B cell (primary cell): ENCODE results near the gene ZWILCH. TPM values are rescaled to one million over a fixed set of nuclear protein-coding genes. Genes with fewer than 3 reads are reported as not detected.
A peak's percentile ranks its signal among the peaks of the same experiment; 100 is the strongest.

Experiments
- ATAC-seq: fragments of 200-7000 bp; cut with Tn5 transposase; one replicate; pipeline ENCODE4 v1.10.0; 2021; ENCODE audit warnings: low read depth, mild to moderate bottlenecking, moderate number of reproducible peaks, moderate library complexity
- CTCF ChIA-PET: fragments of 350-600 bp; sonication (Branson Sonifier 250); formaldehyde crosslinking; loops from one replicate; lab custom pipeline; 2021; ENCODE audit warnings: antibody characterized with exemption, inconsistent platforms; lab: Charles Lee
- POLR2A ChIA-PET: fragments of 350-600 bp; sonication (Branson Sonifier 250); formaldehyde crosslinking; loops from one replicate; lab custom pipeline; 2021; ENCODE audit warnings: antibody characterized with exemption; lab: Charles Lee
- DNase-seq: peaks from one replicate; pipeline ENCODE4 v3.0.0; 2013
- H2AFZ ChIP-seq: 2 replicates; pipeline ENCODE4 v1.6.1; 2012; ENCODE audit warnings: mild to moderate bottlenecking, low read depth, low read length; ENCODE audit not compliant: insufficient read depth, poor library complexity, severe bottlenecking
- H3K27ac ChIP-seq, 2 donors: 1 replicate in 1 of 2; 2 replicates in 1 of 2; pipeline ENCODE4 v1.5.1; 2012 to 2013; ENCODE audit warnings: low read length in 2 of 2, mild to moderate bottlenecking in 2 of 2, moderate library complexity in 1 of 2
- H3K27me3 ChIP-seq, 4 experiments: fragments of 200-600 bp in 1 of 4; sonication (generic) in 1 of 4; replicated peaks in 1 of 4; 1 replicate in 2 of 4; 2 replicates in 2 of 4; pipeline versions ENCODE4 v1.6.1 to v1.7.0; 2013 to 2016; ENCODE audit warnings: low read length in 3 of 4, mild to moderate bottlenecking in 2 of 4, mixed read lengths in 1 of 4, moderate library complexity in 1 of 4; ENCODE audit not compliant: insufficient read depth in 4 of 4, control insufficient read depth in 3 of 4; ENCODE audit errors: control extremely low read depth in 1 of 4
- H3K36me3 ChIP-seq, 2 experiments: replicated peaks in 1 of 2; 1 replicate in 1 of 2; 2 replicates in 1 of 2; pipeline versions ENCODE4 v1.6.1 to v1.7.1; 2013; ENCODE audit warnings: low read length in 1 of 2; ENCODE audit not compliant: insufficient read depth in 2 of 2, control insufficient read depth in 1 of 2; ENCODE audit errors: control extremely low read depth in 1 of 2, extremely low read depth in 1 of 2
- H3K4me1 ChIP-seq, 2 donors: fragments of 200-600 bp in 1 of 2; sonication (generic) in 1 of 2; 1 replicate in 1 of 2; 2 replicates in 1 of 2; pipeline versions ENCODE4 v1.5.1 to v1.6.1; 2013 to 2017; ENCODE audit warnings: low read length in 2 of 2; ENCODE audit not compliant: control insufficient read depth in 2 of 2, insufficient read depth in 2 of 2
- H3K4me2 ChIP-seq: replicated peaks from 2 replicates; pipeline ENCODE3; 2012; ENCODE audit warnings: mild to moderate bottlenecking, low read depth, low read length; ENCODE audit not compliant: poor library complexity, severe bottlenecking
- H3K4me3 ChIP-seq, 5 experiments: fragments of 200-600 bp in 1 of 5; sonication (generic) in 1 of 5; 1 replicate in 3 of 5; 2 replicates in 2 of 5; pipeline versions ENCODE4 v1.5.1 to v1.7.0; 2011 to 2016; ENCODE audit warnings: low read length in 4 of 5, mild to moderate bottlenecking in 4 of 5, low read depth in 2 of 5, control low read depth in 1 of 5, moderate library complexity in 1 of 5; ENCODE audit not compliant: insufficient read depth in 1 of 5; ENCODE audit errors: control extremely low read depth in 1 of 5, extremely low read depth in 1 of 5
- H3K79me2 ChIP-seq: fragments of 200-600 bp; sonication (generic); one replicate; pipeline ENCODE4 v1.6.0; 2016; ENCODE audit warnings: low read length; ENCODE audit not compliant: control insufficient read depth, insufficient read depth
- H3K9ac ChIP-seq: fragments of 200-600 bp; sonication (generic); 2 replicates; pipeline ENCODE4 v1.6.1; 2017; ENCODE audit warnings: mild to moderate bottlenecking, low read length, moderate library complexity
- H3K9me3 ChIP-seq, 3 donors: one replicate each; pipeline versions ENCODE4 v1.6.1 to v1.7.1; 2013; ENCODE audit warnings: low read length in 2 of 3; ENCODE audit not compliant: control insufficient read depth in 2 of 3, insufficient read depth in 1 of 3; ENCODE audit errors: control extremely low read depth in 1 of 3
- H4K20me1 ChIP-seq: 2 replicates; pipeline ENCODE4 v1.6.0; 2012; ENCODE audit warnings: mild to moderate bottlenecking, low read length; ENCODE audit not compliant: insufficient read depth, control insufficient read depth, poor library complexity, severe bottlenecking
- H3K27ac Mint-ChIP-seq: one replicate; pipeline ENCODE4 v1.8.0; 2021; ENCODE audit warnings: mixed read lengths
- H3K27me3 Mint-ChIP-seq: one replicate; pipeline ENCODE4 v1.8.0; 2021; ENCODE audit warnings: mixed read lengths
- H3K4me1 Mint-ChIP-seq: one replicate; pipeline ENCODE4 v1.8.0; 2021; ENCODE audit warnings: mixed read lengths
- H3K4me3 Mint-ChIP-seq: one replicate; pipeline ENCODE4 v1.8.0; 2021; ENCODE audit warnings: mixed read lengths
- H3K9me3 Mint-ChIP-seq: one replicate; pipeline ENCODE4 v1.8.0; 2022; ENCODE audit warnings: mixed read lengths; ENCODE audit not compliant: insufficient read depth
- EZH2 ChIP-seq: IDR thresholded peaks from 2 replicates; pipeline ENCODE4 v1.6.1; 2012; ENCODE audit warnings: borderline replicate concordance, low read depth, mild to moderate bottlenecking, moderate library complexity, low read length; ENCODE audit not compliant: insufficient read depth, poor library complexity, severe bottlenecking
- WGBS: methylation state at CpG from one replicate; pipeline ENCODE4 v1.1.5; 2013; ENCODE audit warnings: missing lambda C conversion rate; ENCODE audit not compliant: insufficient coverage; 5-methylcytosine and 5-hydroxymethylcytosine counted together
- intact Hi-C: fragments of 100-400 bp; cut with micrococcal nuclease; formaldehyde crosslinking; loops from one replicate; pipeline ENCODE4 v1.10.0; 2022
- polyA plus RNA-seq: library from polyadenylated mRNA; depleted of rRNA; stranded (reverse); fragments of >200 nt; gene quantifications from 2 replicates; pipeline ENCODE4 v1.2.3, GENCODE V29; 2012
- total RNA-seq, 2 donors: library from RNA; stranded (reverse); fragments of 120-200 nt in 1 of 2; gene quantifications; 1 replicate in 1 of 2; 2 replicates in 1 of 2; pipeline versions ENCODE4 v1.2.3 to v1.2.4, GENCODE V29; 2013 to 2022
- TF ChIP-seq, protein P1 (sequence below): fragments of 200-600 bp; IDR thresholded peaks from one replicate; pipeline ENCODE4 v1.8.0; 2022; ENCODE audit warnings: antibody characterized with exemption, mild to moderate bottlenecking

Gene ZWILCH
- total and polyA plus RNA-seq, 2 donors (not counting 1 experiment from before 2014, with no cell fraction given): 2.8 to 11.3 TPM

- peaks cover 24% of the 10 kb centered on the region for H3K79me2 ChIP-seq
- ChIA-PET CTCF (interaction anchor here (1.2 kb wide), 1 partner anchor 13 kb away, joined by 3 read pairs; no protein-coding TSS in a partner anchor), POLR2A (interaction anchor here (0.5 kb wide), 1 partner anchor 220 kb away, joined by 3 read pairs; no protein-coding TSS in a partner anchor)
- no CpG with 5 or more reads among the region's 2 CpGs for WGBS
- H4K20me1 ChIP-seq: peaks cover 8% of the 10 kb centered on the region
- Mint-ChIP-seq H3K9me3 (no peaks in the 10 kb centered on the region), H3K4me1 (peaks cover 21% of the 10 kb centered on the region), H3K27ac (peak overlapping the region; percentile 5), H3K4me3 (no peak overlapping the region), H3K27me3 (no peaks in the 10 kb centered on the region)
- no peaks in the 10 kb centered on the region for H3K27me3 ChIP-seq
- H3K27ac ChIP-seq: peak overlapping the region in 1 of 2 donors; percentile 54
- no peak for DNase-seq
- H2AFZ ChIP-seq: no peak overlapping the region
- H3K9me3 ChIP-seq: no peaks in the 10 kb centered on the region
- no peak overlapping the region for H3K4me2 ChIP-seq
- no peak for TF ChIP-seq EZH2
- TF ChIP-seq, protein P1, sequence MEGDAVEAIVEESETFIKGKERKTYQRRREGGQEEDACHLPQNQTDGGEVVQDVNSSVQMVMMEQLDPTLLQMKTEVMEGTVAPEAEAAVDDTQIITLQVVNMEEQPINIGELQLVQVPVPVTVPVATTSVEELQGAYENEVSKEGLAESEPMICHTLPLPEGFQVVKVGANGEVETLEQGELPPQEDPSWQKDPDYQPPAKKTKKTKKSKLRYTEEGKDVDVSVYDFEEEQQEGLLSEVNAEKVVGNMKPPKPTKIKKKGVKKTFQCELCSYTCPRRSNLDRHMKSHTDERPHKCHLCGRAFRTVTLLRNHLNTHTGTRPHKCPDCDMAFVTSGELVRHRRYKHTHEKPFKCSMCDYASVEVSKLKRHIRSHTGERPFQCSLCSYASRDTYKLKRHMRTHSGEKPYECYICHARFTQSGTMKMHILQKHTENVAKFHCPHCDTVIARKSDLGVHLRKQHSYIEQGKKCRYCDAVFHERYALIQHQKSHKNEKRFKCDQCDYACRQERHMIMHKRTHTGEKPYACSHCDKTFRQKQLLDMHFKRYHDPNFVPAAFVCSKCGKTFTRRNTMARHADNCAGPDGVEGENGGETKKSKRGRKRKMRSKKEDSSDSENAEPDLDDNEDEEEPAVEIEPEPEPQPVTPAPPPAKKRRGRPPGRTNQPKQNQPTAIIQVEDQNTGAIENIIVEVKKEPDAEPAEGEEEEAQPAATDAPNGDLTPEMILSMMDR: no peak
- no peak for ATAC-seq
- intact Hi-C loops: loop anchor here (10.0 kb wide), 1 partner anchor 959 kb away; the partner anchor contains the start of gene HACD3
- H3K4me3 ChIP-seq: no peak overlapping the region
- H3K9ac ChIP-seq: no peak overlapping the region
- H3K36me3 ChIP-seq: peaks cover 19 to 74% of the 10 kb centered on the region in 2 experiments
- H3K4me1 ChIP-seq: peaks cover 14 to 23% of the 10 kb centered on the region in 2 donors
Observed at GRCh38 chr15:66494262-66494661, 10.9 kb upstream of the ZWILCH start.

GRCh38 chr15:66496951-66497501 is 8.1 kb upstream of the ZWILCH start:
- ATAC-seq (peak; percentile 19), DNase-seq (no peak)
- POLR2A ChIA-PET: interaction anchor here (0.6 to 2.3 kb wide), 3 partner anchors 34 to 165 kb away, joined by 4 to 6 read pairs (median 6); partner anchors contain the start of gene MAP2K1
- peak overlapping the region; percentile 94 for H3K4me3 Mint-ChIP-seq
- H3K27me3 ChIP-seq: no peaks in the 10 kb centered on the region
- no peaks in the 10 kb centered on the region for H3K9me3 Mint-ChIP-seq
- peak overlapping the region; percentile 93 for H3K27ac Mint-ChIP-seq
- peak overlapping the region; percentile 95 for H3K9ac ChIP-seq
- H3K9me3 ChIP-seq: no peaks in the 10 kb centered on the region
- peaks cover 11 to 75% of the 10 kb centered on the region in 2 experiments for H3K36me3 ChIP-seq
- H3K4me1 ChIP-seq: peaks cover 14 to 23% of the 10 kb centered on the region in 2 donors
- no peaks in the 10 kb centered on the region for H3K27me3 Mint-ChIP-seq
- peaks cover 14% of the 10 kb centered on the region for H4K20me1 ChIP-seq
- H3K27ac ChIP-seq: peak overlapping the region; percentile 95 to 96
- TF ChIP-seq, protein P1: no peak
- peak overlapping the region; percentile 82 for H3K4me2 ChIP-seq
- peak overlapping the region; percentile 88 to 94 (median 89) for H3K4me3 ChIP-seq
- intact Hi-C loops: loop anchor here (1.0 to 10.0 kb wide), 7 partner anchors 8 to 1365 kb away; partner anchors contain the start of genes DIS3L, HACD3, MAP2K1 and PDCD7
- H3K4me1 Mint-ChIP-seq: peaks cover 28% of the 10 kb centered on the region
- CTCF ChIA-PET: interaction anchor here (0.7 to 5.2 kb wide), 20 partner anchors 10 to 948 kb away, joined by 3 to 89 read pairs (median 4); partner anchors contain the start of genes DIS3L, MAP2K1 and TIPIN
- H3K79me2 ChIP-seq: peaks cover 30% of the 10 kb centered on the region
- peak overlapping the region; percentile 87 for H2AFZ ChIP-seq
- 18% methylated on average over 14 of the region's 17 CpGs for WGBS
